ENCODE results near the gene CPA5. TPM values are rescaled to one million over a fixed set of nuclear protein-coding genes. Genes with fewer than 3 reads are reported as not detected.

The CPA5 gene
- total and polyA plus RNA-seq, 8 donors = 0.09 to 0.35 (median 0.20) TPM; not detected in 4

DNA sequence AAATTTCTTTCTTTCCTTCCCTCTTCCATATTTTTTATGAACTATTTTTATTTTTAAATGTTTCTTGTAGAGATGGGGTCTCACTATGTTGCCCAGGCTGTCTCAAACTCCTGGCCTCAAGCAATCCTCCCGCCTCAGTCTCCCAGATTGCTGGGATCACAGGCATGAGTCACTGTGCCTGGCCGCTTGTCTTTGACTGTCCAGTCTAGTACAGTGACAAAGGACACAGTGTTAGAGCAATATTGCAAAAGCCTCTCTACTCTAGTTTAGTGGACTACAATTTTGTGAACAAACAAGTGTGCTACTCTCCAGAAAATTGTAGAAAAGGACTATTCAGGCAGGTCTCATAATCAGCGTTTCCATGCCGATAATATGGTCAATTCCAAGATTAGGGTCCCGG is 40.6 kb upstream of the CPA5 start:
- no peaks in the 10 kb centered on the region for H3K36me3 ChIP-seq
- ATAC-seq = no peak
- TF ChIP-seq, protein P1, sequence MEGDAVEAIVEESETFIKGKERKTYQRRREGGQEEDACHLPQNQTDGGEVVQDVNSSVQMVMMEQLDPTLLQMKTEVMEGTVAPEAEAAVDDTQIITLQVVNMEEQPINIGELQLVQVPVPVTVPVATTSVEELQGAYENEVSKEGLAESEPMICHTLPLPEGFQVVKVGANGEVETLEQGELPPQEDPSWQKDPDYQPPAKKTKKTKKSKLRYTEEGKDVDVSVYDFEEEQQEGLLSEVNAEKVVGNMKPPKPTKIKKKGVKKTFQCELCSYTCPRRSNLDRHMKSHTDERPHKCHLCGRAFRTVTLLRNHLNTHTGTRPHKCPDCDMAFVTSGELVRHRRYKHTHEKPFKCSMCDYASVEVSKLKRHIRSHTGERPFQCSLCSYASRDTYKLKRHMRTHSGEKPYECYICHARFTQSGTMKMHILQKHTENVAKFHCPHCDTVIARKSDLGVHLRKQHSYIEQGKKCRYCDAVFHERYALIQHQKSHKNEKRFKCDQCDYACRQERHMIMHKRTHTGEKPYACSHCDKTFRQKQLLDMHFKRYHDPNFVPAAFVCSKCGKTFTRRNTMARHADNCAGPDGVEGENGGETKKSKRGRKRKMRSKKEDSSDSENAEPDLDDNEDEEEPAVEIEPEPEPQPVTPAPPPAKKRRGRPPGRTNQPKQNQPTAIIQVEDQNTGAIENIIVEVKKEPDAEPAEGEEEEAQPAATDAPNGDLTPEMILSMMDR (IDR thresholded peaks at IDR 0.05) = no peak
- 60 to 73% methylated on average over 5 of the region's 5 CpGs for WGBS, 2 donors
- no peak for DNase-seq
- peaks cover 0 to 4% (median 0%) of the 10 kb centered on the region in 3 donors for H3K4me1 ChIP-seq
- no peak for FAIRE-seq
- intact Hi-C loops (cut with DNase I) = no loop called here
- H3K4me3 ChIP-seq = no peak overlapping the region
- H3K27ac ChIP-seq = no peak overlapping the region
- no peaks in the 10 kb centered on the region for H3K9me3 ChIP-seq
- no peaks in the 10 kb centered on the region for H3K27me3 ChIP-seq

DNA sequence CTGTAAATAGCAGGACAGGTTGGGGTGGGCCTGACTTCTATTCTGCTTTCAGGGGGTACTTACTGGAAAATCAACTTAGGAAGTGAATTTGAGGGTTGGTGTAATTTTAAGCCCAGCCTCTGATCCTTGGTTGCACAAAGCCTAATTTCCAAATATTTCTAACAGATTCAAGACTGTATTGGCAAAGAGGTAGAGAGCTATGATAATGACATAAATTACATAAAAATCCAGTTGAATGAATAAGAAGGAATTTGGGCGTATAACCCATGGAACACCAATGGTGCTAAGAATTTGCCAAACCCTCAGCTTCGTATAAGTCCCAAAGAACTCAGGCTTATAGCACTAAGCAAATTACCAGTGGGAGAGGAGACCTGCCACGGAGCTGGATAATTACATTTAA is 39.7 kb upstream of the CPA5 start:
- TF ChIP-seq, protein P1 (IDR thresholded peaks at IDR 0.05) = no peak
- 93 to 96% methylated on average over 3 of the region's 3 CpGs for WGBS, 2 donors
- H3K27ac ChIP-seq = no peak overlapping the region
- intact Hi-C loops (cut with DNase I) = no loop called here
- DNase-seq (no peak), FAIRE-seq (no peak), ATAC-seq (no peak)
- no peaks in the 10 kb centered on the region for H3K36me3 ChIP-seq
- no peak overlapping the region for H3K4me3 ChIP-seq
- peaks cover 0 to 4% (median 0%) of the 10 kb centered on the region in 3 donors for H3K4me1 ChIP-seq
- no peaks in the 10 kb centered on the region for H3K9me3 ChIP-seq
- no peaks in the 10 kb centered on the region for H3K27me3 ChIP-seq

DNA sequence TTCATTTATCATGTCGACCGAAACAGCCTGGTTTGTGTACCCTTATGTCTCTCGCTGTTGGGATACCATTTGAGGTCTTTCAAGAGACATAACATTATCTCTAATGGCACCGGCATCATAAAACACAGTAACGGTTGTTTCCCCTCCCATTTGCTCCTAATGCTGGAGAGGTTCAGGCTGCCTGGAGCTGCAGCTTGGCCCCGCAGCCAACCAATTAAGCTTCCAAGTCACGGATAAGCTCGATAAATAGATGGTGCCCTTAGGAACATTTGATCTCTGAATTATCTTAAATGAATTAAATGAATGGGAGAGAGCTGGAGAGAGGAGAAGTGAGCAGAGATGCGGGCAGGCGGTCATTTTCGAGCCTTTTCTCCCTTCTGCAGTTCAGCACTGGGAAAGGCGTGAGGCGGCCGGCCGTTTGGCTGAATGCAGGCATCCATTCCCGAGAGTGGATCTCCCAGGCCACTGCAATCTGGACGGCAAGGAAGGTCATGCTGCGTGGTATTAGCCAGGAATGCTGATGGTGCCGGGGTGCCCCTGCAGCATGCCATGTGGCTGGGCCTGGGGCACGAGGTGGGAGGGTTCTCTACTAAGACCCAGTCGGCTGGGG is 39.1 kb upstream of the CPA5 start:
- Histone ChIP-seq H3K27me3 (no peaks in the 10 kb centered on the region), H3K36me3 (no peaks in the 10 kb centered on the region), H3K9me3 (no peaks in the 10 kb centered on the region), H3K27ac (no peak overlapping the region), H3K4me3 (no peak overlapping the region), H3K4me1 (peaks cover 0 to 4% (median 0%) of the 10 kb centered on the region in 3 donors)
- 87 to 88% methylated on average over 21 of the region's 21 CpGs for WGBS, 2 donors
- no peak for DNase-seq
- TF ChIP-seq, protein P1 (IDR thresholded peaks at IDR 0.05) = no peak
- FAIRE-seq = no peak
- ATAC-seq = no peak
- intact Hi-C loops (cut with DNase I) = no loop called here

DNA sequence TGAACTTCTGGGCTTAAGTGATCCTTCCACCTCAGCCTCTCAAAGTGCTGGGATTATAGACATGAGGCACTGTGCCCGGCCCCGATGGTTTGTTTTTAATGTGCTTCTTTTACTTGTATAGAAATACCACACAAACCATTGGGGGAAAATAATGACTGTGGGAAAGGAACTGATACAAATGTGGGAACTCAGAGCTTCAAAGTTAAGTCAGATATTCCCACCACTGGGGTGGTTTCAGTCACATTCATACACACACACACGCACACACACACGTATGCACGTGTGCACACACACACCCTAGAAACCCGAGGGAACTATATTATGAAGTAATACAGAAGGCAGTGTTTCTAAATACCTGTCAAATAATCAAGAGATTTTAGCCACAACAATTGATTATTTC is 34.6 kb upstream of the CPA5 start:
- 80 to 81% methylated on average over 6 of the region's 6 CpGs for WGBS, 2 donors
- Histone ChIP-seq H3K9me3 (no peaks in the 10 kb centered on the region), H3K4me1 (no peaks in the 10 kb centered on the region), H3K4me3 (no peak overlapping the region), H3K27me3 (no peaks in the 10 kb centered on the region), H3K36me3 (no peaks in the 10 kb centered on the region), H3K27ac (no peak overlapping the region)
- DNase-seq (no peak), ATAC-seq (no peak), FAIRE-seq (no peak)
- intact Hi-C loops (cut with DNase I) = no loop called here
- TF ChIP-seq, protein P1 (IDR thresholded peaks at IDR 0.05) = no peak

DNA sequence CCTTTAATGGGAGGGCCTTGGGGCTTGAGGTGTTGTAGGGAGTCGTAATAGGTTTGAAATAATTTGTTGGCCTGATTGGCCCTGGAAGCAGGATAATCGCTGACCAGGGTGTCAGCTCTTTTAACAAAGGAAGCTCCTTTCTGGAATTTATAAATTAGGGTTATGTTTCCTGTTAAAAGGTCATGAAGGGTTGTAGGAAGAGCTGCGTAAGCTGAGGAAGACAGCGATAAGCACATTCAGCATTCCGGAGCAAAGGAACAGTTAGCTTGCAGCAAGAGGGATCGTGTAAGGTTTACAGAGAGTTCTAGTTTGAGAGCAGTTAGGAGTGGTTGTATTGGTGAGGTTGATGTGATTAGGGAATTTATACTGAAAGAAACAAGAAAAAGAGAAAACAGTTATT is 30.3 kb upstream of the CPA5 start:
- H3K27me3 ChIP-seq = no peaks in the 10 kb centered on the region
- H3K4me3 ChIP-seq = no peak overlapping the region
- intact Hi-C loops (cut with DNase I) = no loop called here
- no peaks in the 10 kb centered on the region for H3K9me3 ChIP-seq
- no peaks in the 10 kb centered on the region for H3K4me1 ChIP-seq
- no peak overlapping the region for H3K27ac ChIP-seq
- TF ChIP-seq, protein P1 (IDR thresholded peaks at IDR 0.05) = no peak
- no peaks in the 10 kb centered on the region for H3K36me3 ChIP-seq
- WGBS, 2 donors = 92 to 95% methylated on average over 6 of the region's 6 CpGs
- no peak for DNase-seq
- FAIRE-seq = no peak
- no peak for ATAC-seq

Measured in pancreas (tissue), 10 donors.